ENCODE results near the gene LEUTX. TPM values are rescaled to one million over a fixed set of nuclear protein-coding genes. Genes with fewer than 3 reads are reported as not detected.

LEUTX gene
- total RNA-seq, 1 donor from 2014 or later = not detected

DNA sequence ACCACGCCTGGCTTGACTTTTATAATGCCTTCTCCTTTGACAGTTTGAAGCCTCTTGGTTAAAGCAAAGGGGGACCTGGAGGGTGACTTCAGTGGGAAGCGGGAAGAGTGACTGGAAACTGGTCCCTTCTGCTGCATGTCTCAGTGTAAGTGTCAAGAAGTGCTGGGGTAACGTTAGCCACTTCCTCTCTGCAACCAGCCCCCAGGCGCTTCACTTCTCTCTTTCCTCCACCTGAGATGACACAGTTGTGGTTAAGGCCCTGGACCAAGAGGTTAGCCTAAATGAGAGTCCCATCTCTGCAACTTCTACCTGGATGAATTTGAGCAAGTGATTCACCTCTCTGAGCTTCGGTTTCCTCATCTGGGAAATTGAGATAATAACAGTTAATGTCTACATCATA is 16.3 kb downstream of the LEUTX start:
- no peak for TF ChIP-seq POLR2AphosphoS5 (IDR thresholded peaks at IDR 0.05; ENCODE audit: insufficient read depth in 1 of 2, low read depth in 1 of 2)
- TF ChIP-seq, protein P1, sequence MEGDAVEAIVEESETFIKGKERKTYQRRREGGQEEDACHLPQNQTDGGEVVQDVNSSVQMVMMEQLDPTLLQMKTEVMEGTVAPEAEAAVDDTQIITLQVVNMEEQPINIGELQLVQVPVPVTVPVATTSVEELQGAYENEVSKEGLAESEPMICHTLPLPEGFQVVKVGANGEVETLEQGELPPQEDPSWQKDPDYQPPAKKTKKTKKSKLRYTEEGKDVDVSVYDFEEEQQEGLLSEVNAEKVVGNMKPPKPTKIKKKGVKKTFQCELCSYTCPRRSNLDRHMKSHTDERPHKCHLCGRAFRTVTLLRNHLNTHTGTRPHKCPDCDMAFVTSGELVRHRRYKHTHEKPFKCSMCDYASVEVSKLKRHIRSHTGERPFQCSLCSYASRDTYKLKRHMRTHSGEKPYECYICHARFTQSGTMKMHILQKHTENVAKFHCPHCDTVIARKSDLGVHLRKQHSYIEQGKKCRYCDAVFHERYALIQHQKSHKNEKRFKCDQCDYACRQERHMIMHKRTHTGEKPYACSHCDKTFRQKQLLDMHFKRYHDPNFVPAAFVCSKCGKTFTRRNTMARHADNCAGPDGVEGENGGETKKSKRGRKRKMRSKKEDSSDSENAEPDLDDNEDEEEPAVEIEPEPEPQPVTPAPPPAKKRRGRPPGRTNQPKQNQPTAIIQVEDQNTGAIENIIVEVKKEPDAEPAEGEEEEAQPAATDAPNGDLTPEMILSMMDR (IDR thresholded peaks at IDR 0.05) = no peak
- no peak for TF ChIP-seq POLR2A (IDR thresholded peaks at IDR 0.05)
- H3K9me3 ChIP-seq = no peaks in the 10 kb centered on the region
- no peaks in the 10 kb centered on the region for H3K4me1 ChIP-seq
- no peak overlapping the region for H3K27ac ChIP-seq
- DNase-seq (ENCODE audit: extremely low spot score in 2 of 2) = no peak
- intact Hi-C loops (cut with DNase I) = loop anchor here (10.0 kb wide), 1 partner anchor 170 kb away; no protein-coding TSS in a partner anchor
- H3K36me3 ChIP-seq = no peaks in the 10 kb centered on the region
- no peak overlapping the region for H3K4me3 ChIP-seq
- no peaks in the 10 kb centered on the region for H3K27me3 ChIP-seq

- Histone ChIP-seq H3K27me3 (no peaks in the 10 kb centered on the region), H3K36me3 (no peaks in the 10 kb centered on the region), H3K27ac (no peak overlapping the region), H3K4me3 (no peak overlapping the region), H3K4me1 (no peaks in the 10 kb centered on the region), H3K9me3 (no peaks in the 10 kb centered on the region)
- TF ChIP-seq POLR2AphosphoS5 (IDR thresholded peaks at IDR 0.05; ENCODE audit: insufficient read depth in 1 of 2, low read depth in 1 of 2) (no peak), POLR2A (IDR thresholded peaks at IDR 0.05) (no peak)
- TF ChIP-seq, protein P1 (IDR thresholded peaks at IDR 0.05) = no peak
- no peak for DNase-seq (ENCODE audit: extremely low spot score in 2 of 2)
- intact Hi-C loops (cut with DNase I) = loop anchor here (10.0 kb wide), 1 partner anchor 169 kb away; no protein-coding TSS in a partner anchor
Measured at GRCh38 chr19:39796000-39796498, 17.4 kb downstream of the LEUTX start.

GRCh38 chr19:39797083-39797482 is 18.4 kb downstream of the LEUTX start:
- TF ChIP-seq POLR2AphosphoS5 (IDR thresholded peaks at IDR 0.05; ENCODE audit: insufficient read depth in 1 of 2, low read depth in 1 of 2) (no peak), POLR2A (IDR thresholded peaks at IDR 0.05) (no peak)
- TF ChIP-seq, protein P1 (IDR thresholded peaks at IDR 0.05) = no peak
- H3K4me3 ChIP-seq = no peak overlapping the region
- intact Hi-C loops (cut with DNase I) = loop anchor here (10.0 kb wide), 1 partner anchor 168 kb away; no protein-coding TSS in a partner anchor
- H3K36me3 ChIP-seq = no peaks in the 10 kb centered on the region
- no peak for DNase-seq (ENCODE audit: extremely low spot score in 2 of 2)
- H3K27ac ChIP-seq = no peak overlapping the region
- H3K4me1 ChIP-seq = no peaks in the 10 kb centered on the region
- no peaks in the 10 kb centered on the region for H3K9me3 ChIP-seq
- H3K27me3 ChIP-seq = no peaks in the 10 kb centered on the region

DNA sequence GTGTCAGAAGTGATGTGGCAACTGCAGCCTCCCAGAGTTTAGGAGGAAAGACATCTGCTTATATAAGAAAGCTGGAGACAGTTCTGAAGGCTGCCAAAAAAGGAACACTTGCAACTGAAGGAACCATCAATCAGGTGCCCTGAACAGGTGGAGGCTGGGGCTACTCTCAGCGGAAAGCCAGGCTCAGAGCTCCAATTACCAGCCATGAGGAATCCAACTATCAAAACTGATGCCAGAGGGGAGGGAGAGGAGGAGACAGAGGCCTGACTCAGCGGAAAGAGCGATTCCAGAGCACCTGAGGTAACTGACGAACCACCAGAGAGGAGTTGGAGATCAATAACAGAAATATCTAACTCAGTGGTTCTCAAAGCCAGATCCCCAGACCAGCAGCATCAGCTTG is 24.3 kb downstream of the LEUTX start:
- TF ChIP-seq POLR2AphosphoS5 (IDR thresholded peaks at IDR 0.05; ENCODE audit: insufficient read depth in 1 of 2, low read depth in 1 of 2) (no peak), POLR2A (IDR thresholded peaks at IDR 0.05) (no peak)
- TF ChIP-seq, protein P1 (IDR thresholded peaks at IDR 0.05) = no peak
- Histone ChIP-seq H3K9me3 (no peaks in the 10 kb centered on the region), H3K27me3 (no peaks in the 10 kb centered on the region), H3K4me3 (no peak overlapping the region), H3K4me1 (no peaks in the 10 kb centered on the region), H3K36me3 (no peaks in the 10 kb centered on the region), H3K27ac (no peak overlapping the region)
- intact Hi-C loops (cut with DNase I) = no loop called here
- no peak for DNase-seq (ENCODE audit: extremely low spot score in 2 of 2)

DNA sequence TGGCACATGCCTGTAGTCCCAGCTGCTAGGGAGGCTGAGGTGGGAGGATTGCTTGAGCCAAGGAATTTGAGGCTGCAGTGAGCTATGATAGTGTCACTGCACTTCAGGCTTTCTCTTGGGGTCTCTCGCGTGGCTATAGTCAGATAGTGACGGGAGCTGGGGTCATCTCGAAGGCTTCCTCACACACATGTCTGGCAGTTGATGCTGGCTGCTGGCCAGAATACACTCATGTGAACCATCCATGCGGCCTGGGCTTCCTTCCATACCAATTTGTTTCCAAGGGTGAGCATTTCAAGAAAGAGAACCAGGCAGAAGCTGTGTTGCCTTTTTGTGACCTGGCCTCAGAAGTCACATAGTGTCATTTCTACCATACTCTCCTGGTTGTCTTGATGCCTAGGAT is 26.4 kb downstream of the LEUTX start:
- H3K9me3 ChIP-seq = no peaks in the 10 kb centered on the region
- intact Hi-C loops (cut with DNase I) = no loop called here
- no peaks in the 10 kb centered on the region for H3K36me3 ChIP-seq
- DNase-seq (ENCODE audit: extremely low spot score in 2 of 2) = no peak
- H3K4me1 ChIP-seq = no peaks in the 10 kb centered on the region
- no peak overlapping the region for H3K27ac ChIP-seq
- no peaks in the 10 kb centered on the region for H3K27me3 ChIP-seq
- TF ChIP-seq POLR2AphosphoS5 (IDR thresholded peaks at IDR 0.05; ENCODE audit: insufficient read depth in 1 of 2, low read depth in 1 of 2) (no peak), POLR2A (IDR thresholded peaks at IDR 0.05) (no peak)
- TF ChIP-seq, protein P1 (IDR thresholded peaks at IDR 0.05) = no peak
- H3K4me3 ChIP-seq = no peak overlapping the region
